Suppressor macrophage treated with lipopolysaccharide for 4 hours (primary cell): ENCODE results near the gene TMEM165.

Experiments used
- DNase-seq: peaks from one replicate; pipeline ENCODE4 v3.0.0-alpha.2; 2020

Gene TMEM165

GRCh38 chr4:55466001-55466400 is 70.2 kb downstream of the TMEM165 start:
- peak; percentile 21 for DNase-seq

- no peak for DNase-seq
These were observed 73.0 kb downstream of the TMEM165 start for GRCh38 chr4:55468724-55469123.

GRCh38 chr4:55469979-55470378 is 74.2 kb downstream of the TMEM165 start:
- no peak for DNase-seq
